ENCODE measurements around the gene RFK. TPM values are rescaled to one million over a fixed set of nuclear protein-coding genes. Genes with fewer than 3 reads are reported as not detected.

The RFK gene
- total and polyA plus RNA-seq, 10 donors = 5.4 to 21.4 (median 14.1) TPM

DNA sequence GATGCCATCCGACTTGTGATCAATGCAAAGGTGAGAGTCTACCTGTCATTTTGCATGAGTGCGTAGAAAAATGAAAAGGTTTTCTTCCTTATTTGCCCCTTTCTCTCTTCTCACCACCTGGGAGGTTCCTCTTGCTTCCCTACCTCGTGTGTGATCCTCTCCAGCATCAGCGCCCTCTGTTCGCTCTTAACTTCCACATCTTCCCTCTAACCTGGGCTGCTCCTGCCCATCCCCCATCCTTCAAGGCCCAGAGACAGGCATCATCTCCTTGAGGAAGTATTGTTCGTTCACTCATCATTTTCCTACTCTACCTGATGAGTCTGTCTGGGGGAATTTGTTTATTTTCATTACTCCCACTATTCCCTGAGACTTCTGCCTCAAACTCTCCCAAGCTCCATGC lies 55.8 kb downstream of the RFK start:
- H3K36me3 ChIP-seq = no peaks in the 10 kb centered on the region
- no peaks in the 10 kb centered on the region for H3K4me1 ChIP-seq
- H3K4me3 ChIP-seq = no peak overlapping the region
- TF ChIP-seq, protein P1, sequence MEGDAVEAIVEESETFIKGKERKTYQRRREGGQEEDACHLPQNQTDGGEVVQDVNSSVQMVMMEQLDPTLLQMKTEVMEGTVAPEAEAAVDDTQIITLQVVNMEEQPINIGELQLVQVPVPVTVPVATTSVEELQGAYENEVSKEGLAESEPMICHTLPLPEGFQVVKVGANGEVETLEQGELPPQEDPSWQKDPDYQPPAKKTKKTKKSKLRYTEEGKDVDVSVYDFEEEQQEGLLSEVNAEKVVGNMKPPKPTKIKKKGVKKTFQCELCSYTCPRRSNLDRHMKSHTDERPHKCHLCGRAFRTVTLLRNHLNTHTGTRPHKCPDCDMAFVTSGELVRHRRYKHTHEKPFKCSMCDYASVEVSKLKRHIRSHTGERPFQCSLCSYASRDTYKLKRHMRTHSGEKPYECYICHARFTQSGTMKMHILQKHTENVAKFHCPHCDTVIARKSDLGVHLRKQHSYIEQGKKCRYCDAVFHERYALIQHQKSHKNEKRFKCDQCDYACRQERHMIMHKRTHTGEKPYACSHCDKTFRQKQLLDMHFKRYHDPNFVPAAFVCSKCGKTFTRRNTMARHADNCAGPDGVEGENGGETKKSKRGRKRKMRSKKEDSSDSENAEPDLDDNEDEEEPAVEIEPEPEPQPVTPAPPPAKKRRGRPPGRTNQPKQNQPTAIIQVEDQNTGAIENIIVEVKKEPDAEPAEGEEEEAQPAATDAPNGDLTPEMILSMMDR (IDR thresholded peaks at IDR 0.05 in 8 of 11, conservative IDR thresholded peaks at IDR 0.05 in 3 of 11) = no peak
- TF ChIP-seq POLR2AphosphoS5 (IDR thresholded peaks at IDR 0.05) (no peak), POLR2A (IDR thresholded peaks at IDR 0.05) (no peak)
- no peaks in the 10 kb centered on the region for H3K27me3 ChIP-seq (replicated peaks in 1 of 7)
- intact Hi-C loops (cut with DNase I; ENCODE audit: low total_unique reads) = no loop called here
- H3K9me3 ChIP-seq = no peaks in the 10 kb centered on the region
- WGBS, 5 donors = 72 to 84% (median 82%) methylated on average over 6 of the region's 6 CpGs
- H3K27ac ChIP-seq = no peak overlapping the region
- no peak for DNase-seq

DNA sequence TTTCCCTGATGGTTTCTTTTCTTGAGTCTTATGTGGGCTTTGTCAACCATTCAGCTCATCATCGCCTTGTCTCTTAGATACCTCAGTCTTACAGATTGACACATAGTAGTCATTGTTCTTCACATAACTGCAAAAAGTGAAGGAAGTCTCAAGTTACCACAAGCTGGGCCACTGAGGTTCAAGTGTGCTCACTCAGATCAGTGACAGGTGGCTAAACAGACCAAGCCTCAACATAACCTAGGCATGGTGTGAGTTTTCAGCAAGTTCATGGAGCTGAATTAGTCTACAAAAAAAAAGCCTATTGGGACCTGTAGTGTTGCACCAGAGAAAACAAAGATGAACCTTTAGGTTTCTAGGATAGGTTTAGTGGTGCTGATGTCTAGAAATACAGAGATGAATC lies 58.2 kb downstream of the RFK start:
- Histone ChIP-seq H3K36me3 (no peaks in the 10 kb centered on the region), H3K4me3 (no peak overlapping the region), H3K27ac (no peak overlapping the region), H3K9me3 (no peaks in the 10 kb centered on the region), H3K27me3 (replicated peaks in 1 of 7) (no peaks in the 10 kb centered on the region), H3K4me1 (no peaks in the 10 kb centered on the region)
- TF ChIP-seq POLR2AphosphoS5 (IDR thresholded peaks at IDR 0.05) (no peak), POLR2A (IDR thresholded peaks at IDR 0.05) (no peak)
- TF ChIP-seq, protein P1 (IDR thresholded peaks at IDR 0.05 in 8 of 11, conservative IDR thresholded peaks at IDR 0.05 in 3 of 11) = no peak
- DNase-seq = no peak
- intact Hi-C loops (cut with DNase I; ENCODE audit: low total_unique reads) = no loop called here
- 81 to 94% (median 86%) methylated on average over 1 of the region's 1 CpG for WGBS, 5 donors

Other genes starting within 250 kb of the RFK start
- 10 to 100 TPM; 23.1 to 54.5 (median 37.6) TPM for gene GCNT1, start 64.8 kb upstream of the RFK start, total RNA-seq
- gene GCNT1, start 64.8 kb upstream of the RFK start, polyA plus RNA-seq = 1 to 10 TPM; 2.5 to 5.1 (median 3.5) TPM

Data from spleen (tissue), 11 donors.